Measurements from ENCODE around the gene IL26.

- no peak for TF ChIP-seq POLR2A (IDR thresholded peaks at IDR 0.05; ENCODE audit: low read length)
- TF ChIP-seq RCOR1 (IDR thresholded peaks at IDR 0.05; ENCODE audit: low read depth, low read length), result no peak
Measured at GRCh38 chr12:68247785-68248184, 22.2 kb upstream of the IL26 start.

Data from A549 (cell line).